GM19351 (cell line): ENCODE data around the gene SLC12A8.
"Not testable (repeated sequence)": the region's sequence is repeated elsewhere in the genome, so short reads cannot be mapped to it uniquely, and the experiment has no call there.

Source experiments
- ATAC-seq: cut with Tn5 transposase; IDR thresholded peaks from one replicate; pipeline ENCODE4 v1.9.1; 2021; ENCODE audit warnings: mild to moderate bottlenecking, moderate library complexity; ENCODE audit not compliant: unreplicated experiment

The SLC12A8 gene

GRCh38 chr3:125116311-125117080 is 96.1 kb downstream of the SLC12A8 start:
- no peak for ATAC-seq

GRCh38 chr3:125115640-125116039 is 96.9 kb downstream of the SLC12A8 start:
- ATAC-seq = no peak

GRCh38 chr3:125112981-125113380 is 99.6 kb downstream of the SLC12A8 start:
- ATAC-seq = no peak

GRCh38 chr3:125110876-125111480 is 101.6 kb downstream of the SLC12A8 start:
- ATAC-seq = no peak

- ATAC-seq = no peak
Observed at GRCh38 chr3:125110016-125110875, 102.3 kb downstream of the SLC12A8 start.

- ATAC-seq = no peak
Observed at GRCh38 chr3:125109536-125109925, 103.0 kb downstream of the SLC12A8 start.

GRCh38 chr3:125108833-125109535 is 103.6 kb downstream of the SLC12A8 start:
- no peak for ATAC-seq

- ATAC-seq = peak; percentile 48
Observed at GRCh38 chr3:125107861-125108567, 104.5 kb downstream of the SLC12A8 start.

GRCh38 chr3:125107363-125107762 is 105.2 kb downstream of the SLC12A8 start:
- no peak for ATAC-seq

- no peak for ATAC-seq
Observed at GRCh38 chr3:125105116-125105515, 107.4 kb downstream of the SLC12A8 start.

- no peak for ATAC-seq
Observed at GRCh38 chr3:125104639-125105038, 107.9 kb downstream of the SLC12A8 start.

GRCh38 chr3:125103406-125103805 is 109.1 kb downstream of the SLC12A8 start:
- no peak for ATAC-seq

- ATAC-seq = no peak
Observed at GRCh38 chr3:125102470-125102869, 110.1 kb downstream of the SLC12A8 start.

GRCh38 chr3:125098611-125099291 is 113.8 kb downstream of the SLC12A8 start:
- ATAC-seq = no peak

- ATAC-seq = no peak
Observed at GRCh38 chr3:125090649-125091048, 121.9 kb downstream of the SLC12A8 start.

- ATAC-seq = no peak
Observed at GRCh38 chr3:125087768-125088391, 124.7 kb downstream of the SLC12A8 start.

GRCh38 chr3:125085166-125085565 is 127.4 kb downstream of the SLC12A8 start:
- ATAC-seq = no peak

GRCh38 chr3:125083776-125084175 is 128.8 kb downstream of the SLC12A8 start:
- no peak for ATAC-seq

GRCh38 chr3:125082339-125082738 is 130.2 kb downstream of the SLC12A8 start:
- not testable (repeated sequence) for ATAC-seq
